CD4-positive, alpha-beta T cell treated with Interleukin-17A for 4 hours (primary cell): ENCODE measurements around the gene RAB3B.
"Not testable (repeated sequence)": the region's sequence is repeated elsewhere in the genome, so short reads cannot be mapped to it uniquely, and the experiment has no call there.

ENCODE experiments used
- DNase-seq: peaks from one replicate; pipeline ENCODE4 v3.0.0-alpha.2; 2020; ENCODE audit warnings: mixed read lengths

The RAB3B gene

GRCh38 chr1:51915951-51916350 lies 74.5 kb downstream of the RAB3B start:
- DNase-seq, result no peak

GRCh38 chr1:51912881-51913280 lies 77.6 kb downstream of the RAB3B start:
- no peak for DNase-seq

- no peak for DNase-seq
Measured at GRCh38 chr1:51910221-51911000, 80.1 kb downstream of the RAB3B start.

GRCh38 chr1:51908499-51908898 lies 82.0 kb downstream of the RAB3B start:
- DNase-seq, result no peak

- no peak for DNase-seq
Measured at GRCh38 chr1:51907079-51907702, 83.3 kb downstream of the RAB3B start.

- DNase-seq, result no peak
Measured at GRCh38 chr1:51906306-51907078, 84.0 kb downstream of the RAB3B start.

- DNase-seq, result no peak
Measured at GRCh38 chr1:51902456-51902855, 88.0 kb downstream of the RAB3B start.

GRCh38 chr1:51901151-51901550 lies 89.3 kb downstream of the RAB3B start:
- DNase-seq, result no peak

GRCh38 chr1:51899022-51899421 lies 91.5 kb downstream of the RAB3B start:
- DNase-seq, result no peak

- DNase-seq, result no peak
Measured at GRCh38 chr1:51898090-51898734, 92.3 kb downstream of the RAB3B start.

GRCh38 chr1:51897699-51898031 lies 92.8 kb downstream of the RAB3B start:
- no peak for DNase-seq

GRCh38 chr1:51894748-51895147 lies 95.8 kb downstream of the RAB3B start:
- DNase-seq, result not testable (repeated sequence)

- peak; percentile 99 for DNase-seq
Measured at GRCh38 chr1:51878616-51879336, 111.7 kb downstream of the RAB3B start, which contains the start of gene NRDC. Gene NRDC, minus strand, starts transcription at chr1:51878727. Its CDS starts 112 bp downstream, at chr1:51878615.

- no peak for DNase-seq
Measured at GRCh38 chr1:51878308-51878615, 112.2 kb downstream of the RAB3B start.

- no peak for DNase-seq
Measured at GRCh38 chr1:51877434-51878307, 112.8 kb downstream of the RAB3B start.

- DNase-seq, result no peak
Measured at GRCh38 chr1:51875836-51876235, 114.7 kb downstream of the RAB3B start.

GRCh38 chr1:51875291-51875772 lies 115.2 kb downstream of the RAB3B start:
- DNase-seq, result no peak

GRCh38 chr1:51873270-51873669 lies 117.2 kb downstream of the RAB3B start:
- DNase-seq, result not testable (repeated sequence)

GRCh38 chr1:51871351-51871975 lies 119.0 kb downstream of the RAB3B start:
- DNase-seq, result no peak

- no peak for DNase-seq
Measured at GRCh38 chr1:51870603-51871350, 119.7 kb downstream of the RAB3B start.
